ENCODE data around the gene SSUH2. TPM values are rescaled to one million over a fixed set of nuclear protein-coding genes. Genes with fewer than 3 reads are reported as not detected.

The SSUH2 gene
- total RNA-seq, 2 donors from 2014 or later = not detected

GRCh38 chr3:8641472-8641871, 3.1 kb downstream of the SSUH2 start:
- H3K36me3 Mint-ChIP-seq = no peaks in the 10 kb centered on the region
- no peaks in the 10 kb centered on the region for H3K4me1 Mint-ChIP-seq (ENCODE audit: low read depth in 2 of 2)
- no peaks in the 10 kb centered on the region for H3K9me3 Mint-ChIP-seq
- peaks cover 4 to 21% of the 10 kb centered on the region in 2 donors for H3K27me3 Mint-ChIP-seq
- no peak overlapping the region for H3K27ac Mint-ChIP-seq
- no peak overlapping the region for H3K4me3 Mint-ChIP-seq
- ATAC-seq = no peak
- DNase-seq (ENCODE audit: low spot score) = no peak

DNA sequence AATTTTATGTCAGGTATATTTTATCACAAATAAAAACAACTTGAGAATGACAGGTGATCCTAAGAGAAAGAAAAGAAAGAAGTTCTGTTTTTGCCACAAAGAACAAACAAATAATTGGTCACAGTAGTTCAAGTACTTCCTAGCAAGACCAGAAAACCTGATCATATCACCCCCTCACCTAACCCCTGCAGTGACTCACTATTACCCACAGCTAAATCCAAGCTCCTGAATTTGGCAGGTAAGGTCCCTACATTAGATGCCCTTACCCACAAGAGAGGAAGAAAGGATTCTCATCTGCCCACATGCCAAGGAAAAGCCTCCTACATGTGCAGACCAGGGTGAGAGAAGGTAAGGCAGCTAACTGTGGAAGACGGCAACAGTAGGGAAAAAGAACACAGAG, 4.4 kb downstream of the SSUH2 start:
- ATAC-seq (no peak), DNase-seq (ENCODE audit: low spot score) (no peak)
- no peak overlapping the region for H3K4me3 Mint-ChIP-seq
- no peaks in the 10 kb centered on the region for H3K36me3 Mint-ChIP-seq
- no peaks in the 10 kb centered on the region for H3K9me3 Mint-ChIP-seq
- H3K27me3 Mint-ChIP-seq = peaks cover 4 to 23% of the 10 kb centered on the region in 2 donors
- no peak overlapping the region for H3K27ac Mint-ChIP-seq
- no peaks in the 10 kb centered on the region for H3K4me1 Mint-ChIP-seq (ENCODE audit: low read depth in 2 of 2)

- ATAC-seq (no peak), DNase-seq (ENCODE audit: low spot score) (no peak)
- Mint-ChIP-seq H3K36me3 (no peaks in the 10 kb centered on the region), H3K27ac (no peak overlapping the region), H3K9me3 (no peaks in the 10 kb centered on the region), H3K27me3 (peaks cover 4 to 23% of the 10 kb centered on the region in 2 donors), H3K4me1 (ENCODE audit: low read depth in 2 of 2) (no peaks in the 10 kb centered on the region), H3K4me3 (no peak overlapping the region)
Measured at GRCh38 chr3:8639659-8640000, 5.0 kb downstream of the SSUH2 start.

DNA sequence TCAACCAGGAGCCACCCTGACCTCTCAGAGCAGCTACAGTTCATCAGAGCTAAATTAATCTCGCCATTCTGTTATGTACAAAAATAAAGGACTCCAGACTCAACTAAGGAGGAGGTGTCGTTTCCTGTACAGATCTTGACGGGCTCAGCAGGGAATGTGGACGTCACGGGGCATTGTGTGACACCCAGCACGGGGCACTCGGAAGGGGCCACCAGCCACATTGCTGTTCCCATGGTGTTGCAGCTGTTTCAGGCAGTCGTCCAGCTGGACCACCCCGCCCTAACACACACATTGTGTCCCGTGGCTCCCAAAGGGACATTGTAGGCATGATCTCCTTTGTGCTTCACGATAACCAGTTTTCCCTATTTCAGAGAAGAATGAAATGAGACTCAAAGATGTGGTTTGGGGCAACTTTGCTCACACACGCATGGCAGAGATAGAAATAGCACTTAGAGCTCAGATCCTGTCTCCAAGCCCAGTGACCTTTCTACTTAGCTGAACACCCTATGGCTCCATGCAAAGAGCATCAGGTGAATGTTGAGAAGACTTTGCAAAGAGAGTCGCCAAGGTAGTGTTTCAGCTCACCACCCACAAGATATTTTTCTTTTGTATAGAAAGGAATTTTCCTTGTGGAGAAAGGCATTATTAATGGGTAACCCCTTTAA, 5.5 kb downstream of the SSUH2 start:
- H3K4me3 Mint-ChIP-seq = no peak overlapping the region
- ATAC-seq = no peak
- no peaks in the 10 kb centered on the region for H3K9me3 Mint-ChIP-seq
- no peaks in the 10 kb centered on the region for H3K4me1 Mint-ChIP-seq (ENCODE audit: low read depth in 2 of 2)
- peaks cover 4 to 18% of the 10 kb centered on the region in 2 donors for H3K27me3 Mint-ChIP-seq
- DNase-seq (ENCODE audit: low spot score) = no peak
- H3K36me3 Mint-ChIP-seq = no peaks in the 10 kb centered on the region
- no peak overlapping the region for H3K27ac Mint-ChIP-seq

DNA sequence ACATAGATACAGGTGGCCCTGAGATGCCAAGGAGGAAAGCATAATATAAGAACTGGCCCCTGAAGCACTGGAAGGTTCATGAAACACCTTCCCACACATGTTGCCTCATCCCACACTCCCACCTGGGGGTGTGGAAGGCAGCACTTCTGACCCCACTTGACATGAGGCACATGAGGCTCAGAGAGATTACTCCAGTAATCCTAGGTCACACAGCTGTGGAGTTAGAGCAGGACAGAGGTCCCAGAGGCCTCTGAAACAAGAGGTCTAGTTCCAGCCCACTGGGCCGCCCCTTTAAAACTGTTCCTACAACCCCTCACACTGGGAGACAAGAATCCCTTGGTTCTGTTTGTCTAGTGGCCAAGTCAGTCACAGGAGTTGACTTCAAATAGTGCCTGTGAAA, 7.2 kb downstream of the SSUH2 start:
- no peak overlapping the region for H3K4me3 Mint-ChIP-seq
- no peaks in the 10 kb centered on the region for H3K36me3 Mint-ChIP-seq
- peaks cover 4 to 13% of the 10 kb centered on the region in 2 donors for H3K27me3 Mint-ChIP-seq

GRCh38 chr3:8635631-8636030, 9.0 kb downstream of the SSUH2 start:
- ATAC-seq (no peak), DNase-seq (ENCODE audit: low spot score) (no peak)
- Mint-ChIP-seq H3K27ac (no peak overlapping the region), H3K36me3 (no peaks in the 10 kb centered on the region), H3K9me3 (no peaks in the 10 kb centered on the region), H3K4me3 (no peak overlapping the region), H3K4me1 (ENCODE audit: low read depth in 2 of 2) (no peaks in the 10 kb centered on the region), H3K27me3 (peaks cover 8 to 13% of the 10 kb centered on the region in 2 donors)

More for the DNA sequence above, 7.2 kb downstream of the SSUH2 start:
- Mint-ChIP-seq H3K9me3 (no peaks in the 10 kb centered on the region), H3K27ac (no peak overlapping the region), H3K4me1 (ENCODE audit: low read depth in 2 of 2) (no peaks in the 10 kb centered on the region)
- no peak for DNase-seq (ENCODE audit: low spot score)
- ATAC-seq = no peak

- H3K36me3 Mint-ChIP-seq = no peaks in the 10 kb centered on the region
- H3K27ac Mint-ChIP-seq = no peak overlapping the region
Measured at GRCh38 chr3:8635125-8635524, 9.5 kb downstream of the SSUH2 start.

GRCh38 chr3:8632402-8633237, 12.0 kb downstream of the SSUH2 start:
- Mint-ChIP-seq H3K9me3 (no peaks in the 10 kb centered on the region), H3K27me3 (peaks cover 6 to 8% of the 10 kb centered on the region in 2 donors), H3K27ac (no peak overlapping the region), H3K4me3 (no peak overlapping the region), H3K36me3 (no peaks in the 10 kb centered on the region), H3K4me1 (ENCODE audit: low read depth in 2 of 2) (peaks cover 0 to 2% of the 10 kb centered on the region in 2 donors)
- no peak for ATAC-seq
- DNase-seq (ENCODE audit: low spot score) = no peak

More at GRCh38 chr3:8635125-8635524, 9.5 kb downstream of the SSUH2 start:
- no peak overlapping the region for H3K4me3 Mint-ChIP-seq
- ATAC-seq (no peak), DNase-seq (ENCODE audit: low spot score) (no peak)
- H3K27me3 Mint-ChIP-seq = peaks cover 8 to 9% of the 10 kb centered on the region in 2 donors
- H3K4me1 Mint-ChIP-seq (ENCODE audit: low read depth in 2 of 2) = no peaks in the 10 kb centered on the region
- no peaks in the 10 kb centered on the region for H3K9me3 Mint-ChIP-seq

GRCh38 chr3:8631661-8632060, 12.9 kb downstream of the SSUH2 start:
- peak; percentile 12 for DNase-seq (ENCODE audit: low spot score)
- no peaks in the 10 kb centered on the region for H3K9me3 Mint-ChIP-seq
- peaks cover 0 to 2% of the 10 kb centered on the region in 2 donors for H3K4me1 Mint-ChIP-seq (ENCODE audit: low read depth in 2 of 2)
- no peaks in the 10 kb centered on the region for H3K36me3 Mint-ChIP-seq
- no peak for ATAC-seq
- peaks cover 4 to 5% of the 10 kb centered on the region in 2 donors for H3K27me3 Mint-ChIP-seq
- H3K4me3 Mint-ChIP-seq = no peak overlapping the region
- no peak overlapping the region for H3K27ac Mint-ChIP-seq

GRCh38 chr3:8629151-8630021, 15.2 kb downstream of the SSUH2 start:
- H3K36me3 Mint-ChIP-seq = no peaks in the 10 kb centered on the region
- no peak overlapping the region for H3K27ac Mint-ChIP-seq
- peaks cover 0 to 4% of the 10 kb centered on the region in 2 donors for H3K27me3 Mint-ChIP-seq
- peak in 1 of 2 donors; percentile 87 for ATAC-seq
- peaks cover 0 to 2% of the 10 kb centered on the region in 2 donors for H3K4me1 Mint-ChIP-seq (ENCODE audit: low read depth in 2 of 2)
- no peaks in the 10 kb centered on the region for H3K9me3 Mint-ChIP-seq
- DNase-seq (ENCODE audit: low spot score) = peak; percentile 69
- no peak overlapping the region for H3K4me3 Mint-ChIP-seq

DNA sequence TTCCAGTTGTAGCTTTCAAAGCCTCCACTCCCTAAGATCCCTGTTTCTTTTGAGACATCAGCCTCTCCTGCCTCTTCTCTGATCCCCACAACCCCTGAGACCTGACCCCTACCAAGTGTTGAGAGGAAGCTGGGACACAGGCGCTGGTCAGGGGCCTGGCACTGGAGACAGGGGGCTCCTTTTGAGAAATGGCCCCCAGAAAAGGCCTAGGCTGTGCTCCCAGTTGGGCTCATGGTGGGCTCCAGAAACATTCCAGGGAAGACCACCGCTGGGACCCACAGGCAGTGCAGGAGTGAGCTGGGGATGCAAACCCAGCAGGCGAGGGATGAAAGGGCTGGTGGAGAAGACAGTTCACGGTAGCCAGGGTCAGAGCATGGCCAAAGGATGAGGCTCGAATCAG, 16.6 kb downstream of the SSUH2 start:
- Mint-ChIP-seq H3K27ac (no peak overlapping the region), H3K9me3 (no peaks in the 10 kb centered on the region), H3K4me3 (no peak overlapping the region), H3K36me3 (no peaks in the 10 kb centered on the region), H3K27me3 (peaks cover 0 to 4% of the 10 kb centered on the region in 2 donors), H3K4me1 (ENCODE audit: low read depth in 2 of 2) (peaks cover 0 to 5% of the 10 kb centered on the region in 2 donors)
- no peak for ATAC-seq
- DNase-seq (ENCODE audit: low spot score) = no peak

- Mint-ChIP-seq H3K4me3 (no peak overlapping the region), H3K36me3 (no peaks in the 10 kb centered on the region), H3K9me3 (no peaks in the 10 kb centered on the region), H3K27me3 (peaks cover 0 to 4% of the 10 kb centered on the region in 2 donors), H3K27ac (no peak overlapping the region), H3K4me1 (ENCODE audit: low read depth in 2 of 2) (peaks cover 0 to 5% of the 10 kb centered on the region in 2 donors)
- ATAC-seq (no peak), DNase-seq (ENCODE audit: low spot score) (peak; percentile 58)
Measured at GRCh38 chr3:8627201-8627940, 17.2 kb downstream of the SSUH2 start.

DNA sequence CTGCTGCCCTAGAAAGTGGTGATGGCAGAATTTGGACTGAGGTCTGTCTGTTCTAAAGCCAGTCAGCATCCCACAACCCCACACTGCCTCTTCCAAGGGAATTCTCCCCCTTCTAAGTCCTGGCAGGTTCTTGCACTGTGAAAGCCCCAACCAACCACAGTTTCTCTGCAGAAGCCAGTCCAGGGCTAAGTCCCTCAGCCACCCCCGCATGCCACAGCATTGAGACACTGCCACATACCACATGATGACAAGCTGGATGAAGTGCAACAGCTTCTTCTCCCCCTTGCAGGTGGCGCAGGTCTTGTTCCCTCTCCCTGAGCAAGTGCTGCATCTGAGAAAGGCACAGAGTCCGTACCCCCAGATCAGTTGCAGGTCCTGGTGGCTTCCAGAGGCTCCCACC, 18.6 kb downstream of the SSUH2 start:
- H3K9me3 Mint-ChIP-seq = no peaks in the 10 kb centered on the region
- H3K27ac Mint-ChIP-seq = no peak overlapping the region
- H3K4me3 Mint-ChIP-seq = no peak overlapping the region
- no peaks in the 10 kb centered on the region for H3K36me3 Mint-ChIP-seq
- H3K27me3 Mint-ChIP-seq = no peaks in the 10 kb centered on the region
- peak; percentile 40 for DNase-seq (ENCODE audit: low spot score)
- peaks cover 0 to 5% of the 10 kb centered on the region in 2 donors for H3K4me1 Mint-ChIP-seq (ENCODE audit: low read depth in 2 of 2)
- ATAC-seq = no peak
